GM23338 (cell line): ENCODE data around the gene ALDH9A1. TPM values are rescaled to one million over a fixed set of nuclear protein-coding genes. Genes with fewer than 3 reads are reported as not detected.

ENCODE experiments used
- ATAC-seq: fragments of 200-7000 bp; cut with Tn5 transposase; 3 replicates; pipeline ENCODE4 v1.9.1; 2020
- DNase-seq: peaks from one replicate; pipeline ENCODE4 v3.0.0-alpha.2; 2015; ENCODE audit warnings: low spot score
- H2AFZ ChIP-seq: fragments of 200-600 bp; sonication (generic); 2 replicates; pipeline ENCODE4 v1.8.0; 2016; ENCODE audit warnings: antibody characterized with exemption, mild to moderate bottlenecking, moderate library complexity
- H3F3A ChIP-seq: fragments of 200-600 bp; sonication (generic); replicated peaks from 2 replicates; pipeline ENCODE4 v1.8.0; 2017; ENCODE audit warnings: antibody characterized with exemption, mixed run types, low read depth
- H3K27ac ChIP-seq: fragments of 200-600 bp; sonication (generic); 2 replicates; pipeline ENCODE4 v1.6.1; 2016; ENCODE audit warnings: low read depth
- H3K27me3 ChIP-seq: fragments of 200-600 bp; sonication (generic); 2 replicates; pipeline ENCODE4 v1.8.0; 2016; ENCODE audit warnings: mild to moderate bottlenecking, mixed run types, moderate library complexity; ENCODE audit not compliant: insufficient read depth
- H3K36me3 ChIP-seq: fragments of 200-600 bp; sonication (generic); 2 replicates; pipeline ENCODE4 v1.8.0; 2016; ENCODE audit warnings: mild to moderate bottlenecking; ENCODE audit not compliant: insufficient read depth
- H3K4me1 ChIP-seq: fragments of 200-600 bp; sonication (generic); 2 replicates; pipeline ENCODE4 v1.8.0; 2016; ENCODE audit warnings: mild to moderate bottlenecking, moderate library complexity; ENCODE audit not compliant: insufficient read depth
- H3K4me2 ChIP-seq: fragments of 200-600 bp; sonication (generic); 2 replicates; pipeline ENCODE4 v1.7.1; 2017; ENCODE audit warnings: mixed run types
- H3K4me3 ChIP-seq: fragments of 200-600 bp; sonication (generic); 2 replicates; pipeline ENCODE4 v1.6.1; 2016; ENCODE audit warnings: mixed run types
- H3K79me2 ChIP-seq: fragments of 200-600 bp; sonication (generic); replicated peaks from 2 replicates; pipeline ENCODE4 v1.8.0; 2017; ENCODE audit warnings: mild to moderate bottlenecking; ENCODE audit not compliant: insufficient read depth
- H3K9me2 ChIP-seq: fragments of 200-600 bp; sonication (generic); 2 replicates; pipeline ENCODE4 v1.8.0; 2017; ENCODE audit not compliant: insufficient read depth
- H4K20me1 ChIP-seq: fragments of 200-600 bp; sonication (generic); replicated peaks from 2 replicates; pipeline ENCODE4 v1.8.0; 2017; ENCODE audit warnings: mild to moderate bottlenecking; ENCODE audit not compliant: insufficient read depth
- H3K27ac Mint-ChIP-seq: 2 replicates; pipeline ENCODE4 v1.8.0; 2020; ENCODE audit warnings: inconsistent platforms, mild to moderate bottlenecking, moderate library complexity, mixed read lengths
- H3K27me3 Mint-ChIP-seq: 3 replicates; pipeline ENCODE4 v1.8.0; 2022; ENCODE audit warnings: low read depth, mild to moderate bottlenecking, moderate library complexity, mixed read lengths, inconsistent platforms; ENCODE audit not compliant: insufficient read depth, poor library complexity
- H3K36me3 Mint-ChIP-seq: 3 replicates; pipeline ENCODE4 v1.8.0; 2021; ENCODE audit warnings: low read depth, mild to moderate bottlenecking, inconsistent platforms, moderate library complexity, mixed read lengths
- H3K4me1 Mint-ChIP-seq: 3 replicates; pipeline ENCODE4 v1.8.0; 2020; ENCODE audit warnings: mild to moderate bottlenecking, inconsistent platforms, mixed read lengths
- H3K4me3 Mint-ChIP-seq: 3 replicates; pipeline ENCODE4 v1.8.0; 2021; ENCODE audit warnings: moderate library complexity, mild to moderate bottlenecking, inconsistent platforms, mixed read lengths
- H3K9me3 Mint-ChIP-seq: 3 replicates; pipeline ENCODE4 v1.8.0; 2020; ENCODE audit warnings: moderate library complexity, mild to moderate bottlenecking, inconsistent platforms, mixed read lengths
- CREB1 ChIP-seq: fragments of 250-450 bp; sonication (Bioruptor Pico); IDR thresholded peaks from 2 replicates; pipeline ENCODE4 v1.5.0; 2020; ENCODE audit warnings: low read depth, mild to moderate bottlenecking, moderate library complexity
- CTCF ChIP-seq, 2 experiments: fragments of 200-600 bp in 1 of 2; sonication (generic) in 1 of 2; conservative IDR thresholded peaks; 2 replicates each; pipeline versions ENCODE4 v1.5.1 to v1.6.1; 2016 to 2017; ENCODE audit warnings: antibody characterized with exemption in 2 of 2, low read depth in 2 of 2, mild to moderate bottlenecking in 2 of 2, moderate library complexity in 1 of 2
- ETS1 ChIP-seq: IDR thresholded peaks from 2 replicates; pipeline ENCODE4 v1.6.1; 2016; ENCODE audit warnings: antibody characterized with exemption
- EZH2 ChIP-seq: fragments of 200-600 bp; sonication (generic); IDR thresholded peaks from one replicate; pipeline ENCODE4 v1.8.0; 2017; ENCODE audit warnings: antibody characterized with exemption, mild to moderate bottlenecking, low read depth; ENCODE audit not compliant: unreplicated experiment
- NANOG ChIP-seq: IDR thresholded peaks from 2 replicates; pipeline ENCODE4 v1.6.1; 2016; ENCODE audit warnings: antibody characterized with exemption, borderline replicate concordance
- STAT1 ChIP-seq: IDR thresholded peaks from one replicate; pipeline ENCODE4 v1.6.1; 2016; ENCODE audit warnings: antibody characterized with exemption; ENCODE audit not compliant: unreplicated experiment
- ZNF114 ChIP-seq: fragments of 250-450 bp; sonication (Bioruptor Pico); IDR thresholded peaks from 2 replicates; pipeline ENCODE4 v1.5.0; 2020; ENCODE audit warnings: mild to moderate bottlenecking, moderate library complexity
- ZNF462 ChIP-seq: fragments of 250-450 bp; sonication (Bioruptor Pico); IDR thresholded peaks from 2 replicates; pipeline ENCODE4 v1.5.0; 2020; ENCODE audit warnings: mild to moderate bottlenecking, moderate library complexity
- polyA plus RNA-seq: library from polyadenylated mRNA; unstranded; fragments of >200 nt; fragmentation: Nextera tagmentation; extraction: Ambion mirVana; gene quantifications from 2 replicates; pipeline ENCODE4 v1.2.1, GENCODE V29; 2016
- total RNA-seq: library from RNA; depleted of rRNA; stranded (reverse); fragments of >200 nt; shearing (Covaris generic); gene quantifications from 2 replicates; pipeline ENCODE4 v1.2.3, GENCODE V29; 2014

Gene ALDH9A1
- total and polyA plus RNA-seq, 2 experiments from 2014 or later, result 50.6 to 59.2 TPM

- TF ChIP-seq ZNF114 (no peak), ETS1 (no peak), STAT1 (no peak), CTCF (conservative IDR thresholded peaks at IDR 0.05; ENCODE audit: low read depth in 2 of 2) (no peak), NANOG (no peak)
Observed at GRCh38 chr1:165662186-165662585, 36.2 kb downstream of the ALDH9A1 start (continued).

- Mint-ChIP-seq H3K27me3 (no peaks in the 10 kb centered on the region), H3K9me3 (no peaks in the 10 kb centered on the region), H3K4me3 (no peak overlapping the region), H3K27ac (no peak overlapping the region), H3K4me1 (peaks cover 7% of the 10 kb centered on the region), H3K36me3 (peaks cover 47% of the 10 kb centered on the region)
- H3K79me2 ChIP-seq, result no peaks in the 10 kb centered on the region
- no peaks in the 10 kb centered on the region for H3K27me3 ChIP-seq
- no peak overlapping the region for H3K4me2 ChIP-seq
- no peak overlapping the region for H3K4me3 ChIP-seq
- peaks cover 6% of the 10 kb centered on the region; the same call in 1 of the 2 replicates for H3K4me1 ChIP-seq
- no peak overlapping the region for H2AFZ ChIP-seq
- H3F3A ChIP-seq, result no peaks in the 10 kb centered on the region
- H3K27ac ChIP-seq, result no peak overlapping the region
- H3K36me3 ChIP-seq, result peaks cover 28% of the 10 kb centered on the region; the same call in 1 of the 2 replicates
- H3K9me2 ChIP-seq, result no peaks in the 10 kb centered on the region
- ATAC-seq, result no peak
- TF ChIP-seq ZNF114 (no peak), EZH2 (no peak), CREB1 (CRISPR knock-in tag) (no peak)
- H4K20me1 ChIP-seq, result 0 out of 2 replicates have a peak, but pooled peaks cover 4% of the 10 kb centered on the region
- no peak for DNase-seq
Observed at GRCh38 chr1:165661703-165662102, 36.7 kb downstream of the ALDH9A1 start.

DNA sequence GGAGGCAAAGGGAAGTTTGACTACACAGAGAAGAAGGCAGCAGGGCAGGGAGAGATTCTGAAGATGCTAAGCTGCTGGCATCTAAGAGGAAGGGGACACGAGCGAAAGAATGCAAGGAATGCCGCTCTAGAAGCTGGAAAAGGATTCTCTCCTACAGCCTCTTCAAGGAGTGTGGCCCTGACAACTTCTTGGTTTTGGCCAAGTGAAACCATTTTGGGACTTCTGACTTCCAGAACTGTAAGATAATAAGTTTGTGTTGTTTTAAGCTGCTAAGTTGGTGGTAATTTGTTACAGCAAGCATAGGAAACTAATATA, 38.8 kb downstream of the ALDH9A1 start:
- Histone ChIP-seq H3K4me2 (no peak overlapping the region), H2AFZ (no peak overlapping the region), H3K9me2 (no peaks in the 10 kb centered on the region), H3K79me2 (no peaks in the 10 kb centered on the region), H4K20me1 (0 out of 2 replicates have a peak, but pooled peaks cover 2% of the 10 kb centered on the region), H3K27ac (peak overlapping the region; percentile 86), H3K27me3 (no peaks in the 10 kb centered on the region), H3K4me1 (peaks cover 5% of the 10 kb centered on the region; the same call in 1 of the 2 replicates), H3K4me3 (no peak overlapping the region), H3K36me3 (peaks cover 18% of the 10 kb centered on the region; the same call in 1 of the 2 replicates), H3F3A (no peaks in the 10 kb centered on the region)
- peak; percentile 77; the same call in 1 of the 2 replicates for TF ChIP-seq ZNF462
- TF ChIP-seq CREB1 (CRISPR knock-in tag), result no peak
- H3K36me3 Mint-ChIP-seq, result peaks cover 37% of the 10 kb centered on the region
- no peak overlapping the region for H3K27ac Mint-ChIP-seq
- no peak overlapping the region for H3K4me3 Mint-ChIP-seq
- no peaks in the 10 kb centered on the region for H3K9me3 Mint-ChIP-seq
- peaks cover 2% of the 10 kb centered on the region for H3K27me3 Mint-ChIP-seq
- ATAC-seq, result peak; percentile 95
- peaks cover 7% of the 10 kb centered on the region for H3K4me1 Mint-ChIP-seq
- DNase-seq, result peak; percentile 86
